ENCODE results near the gene PNKP.

- TF ChIP-seq CTCF (conservative IDR thresholded peaks at IDR 0.05) (no peak), ZFX (IDR thresholded peaks at IDR 0.05) (no peak)
Observed at GRCh38 chr19:49845414-49845813, 22.0 kb downstream of the PNKP start.

Data from C4-2B (cell line).